H1 (cell line): ENCODE results near the gene DYNC1I1. TPM values are rescaled to one million over a fixed set of nuclear protein-coding genes. Genes with fewer than 3 reads are reported as not detected.

ENCODE experiments used
- CTCF ChIA-PET: fragments of 300-600 bp; sonication (Branson Sonifier 250); formaldehyde crosslinking; loops from one replicate; lab custom pipeline; 2021; ENCODE audit not compliant: partially characterized antibody; lab: Charles Lee
- POLR2A ChIA-PET: fragments of 300-600 bp; sonication (Branson Sonifier 250); formaldehyde crosslinking; loops from one replicate; lab custom pipeline; 2021; ENCODE audit warnings: inconsistent platforms; ENCODE audit not compliant: partially characterized antibody; lab: Charles Lee
- DNase-seq, 2 experiments: peaks; one replicate each; pipeline versions ENCODE4 v3.0.0 to v3.0.0-alpha.2; 2010 to 2022; ENCODE audit warnings: low spot score in 2 of 2, low read depth in 1 of 2, mixed read lengths in 1 of 2
- FAIRE-seq: peaks from 2 replicates; lab custom pipeline; 2011; peaks lifted over from hg19 to GRCh38; lab: Jason Lieb, UNC
- H2AFZ ChIP-seq: 2 replicates; pipeline ENCODE4 v1.8.1; 2012; ENCODE audit warnings: low read length, inconsistent platforms
- H2AK5ac ChIP-seq: 2 replicates; pipeline ENCODE4 v1.6.1; 2013; ENCODE audit warnings: low read depth, low read length
- H2BK120ac ChIP-seq: replicated peaks from 2 replicates; pipeline ENCODE3; 2013; ENCODE audit warnings: low read depth, low read length, inconsistent platforms
- H2BK12ac ChIP-seq: 2 replicates; pipeline ENCODE4 v1.6.1; 2013; ENCODE audit warnings: low read depth, low read length
- H2BK15ac ChIP-seq: 2 replicates; pipeline ENCODE4 v1.6.1; 2013; ENCODE audit warnings: low read length
- H2BK20ac ChIP-seq: 2 replicates; pipeline ENCODE4 v1.6.1; 2013; ENCODE audit warnings: low read length
- H2BK5ac ChIP-seq: 2 replicates; pipeline ENCODE4 v1.6.1; 2013; ENCODE audit warnings: low read depth, low read length
- H3K14ac ChIP-seq: 2 replicates; pipeline ENCODE4 v1.6.1; 2013; ENCODE audit warnings: inconsistent platforms; ENCODE audit not compliant: insufficient read length
- H3K18ac ChIP-seq: 2 replicates; pipeline ENCODE4 v1.6.1; 2013; ENCODE audit warnings: low read length; ENCODE audit errors: extremely low read depth
- H3K23ac ChIP-seq: 2 replicates; pipeline ENCODE4 v1.6.1; 2013; ENCODE audit warnings: inconsistent platforms; ENCODE audit not compliant: insufficient read length
- H3K23me2 ChIP-seq: 2 replicates; pipeline ENCODE4 v1.6.1; 2013; ENCODE audit warnings: low read depth, low read length
- H3K27ac ChIP-seq: 2 replicates; pipeline ENCODE4 v1.6.1; 2011; ENCODE audit warnings: low read depth, low read length, inconsistent platforms
- H3K27me3 ChIP-seq, 4 experiments: replicated peaks in 1 of 4; 1 replicate in 1 of 4; 2 replicates in 3 of 4; pipeline versions ENCODE4 v1.6.1 to v1.8.1; 2011 to 2013; ENCODE audit warnings: low read length in 3 of 4, mild to moderate bottlenecking in 3 of 4, inconsistent platforms in 2 of 4, mixed read lengths in 2 of 4, moderate library complexity in 1 of 4; ENCODE audit not compliant: control insufficient read depth in 3 of 4, insufficient read depth in 3 of 4; ENCODE audit errors: extremely low read depth in 1 of 4
- H3K36me3 ChIP-seq, 4 experiments: 2 replicates each; pipeline versions ENCODE4 v1.6.1 to v1.8.1; 2011 to 2013; ENCODE audit warnings: mild to moderate bottlenecking in 4 of 4, low read length in 3 of 4, moderate library complexity in 2 of 4, control low read depth in 1 of 4, inconsistent platforms in 1 of 4; ENCODE audit not compliant: insufficient read depth in 4 of 4, control insufficient read depth in 2 of 4
- H3K4ac ChIP-seq: replicated peaks from 2 replicates; pipeline ENCODE3; 2013; ENCODE audit warnings: low read length, low read depth, mixed read lengths, inconsistent platforms; ENCODE audit not compliant: insufficient read length
- H3K4me1 ChIP-seq, 4 experiments: replicated peaks in 1 of 4; 1 replicate in 1 of 4; 2 replicates in 3 of 4; pipeline versions ENCODE4 v1.6.1 to v1.8.1; 2011 to 2013; ENCODE audit warnings: low read length in 3 of 4, inconsistent platforms in 2 of 4, mixed read lengths in 1 of 4; ENCODE audit not compliant: insufficient read depth in 4 of 4, control insufficient read depth in 3 of 4
- H3K4me2 ChIP-seq, 2 experiments: 2 replicates each; pipeline versions ENCODE4 v1.6.1 to v1.8.1; 2011 to 2013; ENCODE audit warnings: low read depth in 2 of 2, low read length in 2 of 2, control low read depth in 1 of 2, inconsistent platforms in 1 of 2, mild to moderate bottlenecking in 1 of 2; ENCODE audit not compliant: insufficient read depth in 1 of 2
- H3K4me3 ChIP-seq, 4 experiments: fragments of 200-600, 300-600 bp in 1 of 4; sonication (generic), shearing (Covaris generic), sonication (Bioruptor Twin) in 1 of 4; 2 replicates each; pipeline versions ENCODE4 v1.5.1 to v1.8.1; 2011 to 2016; ENCODE audit warnings: low read length in 4 of 4, low read depth in 3 of 4, control low read depth in 2 of 4, inconsistent platforms in 2 of 4, mild to moderate bottlenecking in 2 of 4, mixed read lengths in 1 of 4, moderate library complexity in 1 of 4; ENCODE audit not compliant: insufficient read depth in 2 of 4; ENCODE audit errors: extremely low read depth in 1 of 4
- H3K56ac ChIP-seq: replicated peaks from 2 replicates; pipeline ENCODE3; 2013; ENCODE audit warnings: low read depth, mild to moderate bottlenecking, mixed read lengths, low read length, inconsistent platforms; ENCODE audit not compliant: insufficient read length
- H3K79me1 ChIP-seq: 2 replicates; pipeline ENCODE4 v1.6.1; 2013; ENCODE audit warnings: low read depth, low read length, control low read depth
- H3K79me2 ChIP-seq, 2 experiments: 2 replicates each; pipeline versions ENCODE4 v1.6.1 to v1.8.1; 2012 to 2013; ENCODE audit warnings: low read length in 2 of 2, mild to moderate bottlenecking in 2 of 2, inconsistent platforms in 1 of 2; ENCODE audit not compliant: insufficient read depth in 2 of 2, control insufficient read depth in 1 of 2
- H3K9ac ChIP-seq, 4 experiments: replicated peaks in 1 of 4; 1 replicate in 1 of 4; 2 replicates in 3 of 4; pipeline versions ENCODE4 v1.6.1 to v1.8.1; 2011 to 2013; ENCODE audit warnings: low read depth in 3 of 4, low read length in 3 of 4, control low read depth in 2 of 4, mild to moderate bottlenecking in 2 of 4, moderate library complexity in 2 of 4, inconsistent platforms in 1 of 4; ENCODE audit errors: extremely low read depth in 1 of 4
- H3K9me3 ChIP-seq, 2 experiments: 2 replicates each; pipeline versions ENCODE4 v1.6.1 to v1.8.1; 2012 to 2013; ENCODE audit warnings: mild to moderate bottlenecking in 2 of 2, moderate library complexity in 2 of 2, control low read depth in 1 of 2, inconsistent platforms in 1 of 2, low read depth in 1 of 2, low read length in 1 of 2, mixed read lengths in 1 of 2; ENCODE audit not compliant: insufficient read depth in 2 of 2
- H4K20me1 ChIP-seq, 2 experiments: replicated peaks in 1 of 2; 2 replicates each; pipeline versions ENCODE3 to v1.8.1; 2011 to 2013; ENCODE audit warnings: inconsistent platforms in 2 of 2, low read length in 2 of 2, mild to moderate bottlenecking in 1 of 2; ENCODE audit not compliant: insufficient read depth in 2 of 2, control insufficient read depth in 1 of 2
- H4K5ac ChIP-seq: 2 replicates; pipeline ENCODE4 v1.6.1; 2013; ENCODE audit warnings: low read length, low read depth, mixed read lengths, inconsistent platforms; ENCODE audit not compliant: insufficient read length
- H4K8ac ChIP-seq: 2 replicates; pipeline ENCODE4 v1.8.0; 2013; ENCODE audit warnings: mild to moderate bottlenecking, moderate library complexity, low read length, inconsistent platforms; ENCODE audit not compliant: insufficient read depth; ENCODE audit errors: extremely low read depth
- H4K91ac ChIP-seq: replicated peaks from 2 replicates; pipeline ENCODE3; 2013; ENCODE audit warnings: low read length, mixed read lengths, inconsistent platforms; ENCODE audit not compliant: insufficient read length
- CHD2 ChIP-seq: IDR thresholded peaks from 2 replicates; pipeline ENCODE4 v1.6.1; 2012; ENCODE audit warnings: low read length, improper control_type of control experiment
- CTBP2 ChIP-seq: IDR thresholded peaks from 2 replicates; pipeline ENCODE4 v1.7.0; 2011; ENCODE audit warnings: borderline replicate concordance, mild to moderate bottlenecking, moderate library complexity, mixed read lengths, low read length; ENCODE audit not compliant: insufficient read depth, insufficient read length
- EGR1 ChIP-seq: IDR thresholded peaks from 2 replicates; pipeline ENCODE4 v1.6.1; 2011; ENCODE audit warnings: low read depth, low read length, borderline replicate concordance
- GTF2F1 ChIP-seq: IDR thresholded peaks from 2 replicates; pipeline ENCODE4 v1.6.1; 2012; ENCODE audit warnings: low read depth, low read length, improper control_type of control experiment, borderline replicate concordance
- JUN ChIP-seq: IDR thresholded peaks from 2 replicates; pipeline ENCODE4 v1.6.1; 2011; ENCODE audit warnings: low read depth, mild to moderate bottlenecking, improper control_type of control experiment, low read length
- KDM1A ChIP-seq: fragments of 200-600, 300-600 bp; sonication (generic); IDR thresholded peaks from 2 replicates; pipeline ENCODE4 v1.7.1; 2016; ENCODE audit warnings: mild to moderate bottlenecking, low read length, borderline replicate concordance
- NRF1 ChIP-seq: IDR thresholded peaks from 2 replicates; pipeline ENCODE4 v1.6.1; 2011; ENCODE audit warnings: mild to moderate bottlenecking, low read depth, low read length, improper control_type of control experiment
- SP2 ChIP-seq: IDR thresholded peaks from 2 replicates; pipeline ENCODE4 v1.6.1; 2012; ENCODE audit warnings: mild to moderate bottlenecking, low read length, inconsistent platforms
- SRF ChIP-seq: IDR thresholded peaks from 2 replicates; pipeline ENCODE4 v1.6.1; 2011; ENCODE audit warnings: mild to moderate bottlenecking, low read depth, low read length, moderate library complexity
- SUZ12 ChIP-seq: fragments of 200-600 bp; sonication (generic); IDR thresholded peaks from 2 replicates; pipeline ENCODE4 v1.6.1; 2012; ENCODE audit warnings: mild to moderate bottlenecking, inconsistent platforms, low read length, moderate library complexity, mixed read lengths
- TBP ChIP-seq: IDR thresholded peaks from 2 replicates; pipeline ENCODE4 v1.6.1; 2011; ENCODE audit warnings: low read depth, low read length, improper control_type of control experiment
- TCF12 ChIP-seq: IDR thresholded peaks from 2 replicates; pipeline ENCODE4 v1.6.1; 2011; ENCODE audit warnings: low read depth, mild to moderate bottlenecking, low read length
- YY1 ChIP-seq: IDR thresholded peaks from 2 replicates; pipeline ENCODE4 v1.6.1; 2011; ENCODE audit warnings: low read depth, mild to moderate bottlenecking, low read length
- WGBS, 2 experiments: shearing (Covaris generic) in 1 of 2; methylation state at CpG; one replicate each; pipeline versions ENCODE4 v1.1.6 to v1.1.7; 2013 to 2015; ENCODE audit warnings: low lambda C conversion rate in 2 of 2, mixed read lengths in 2 of 2, inconsistent platforms in 1 of 2, low coverage in 1 of 2, missing lambda C conversion rate in 1 of 2; ENCODE audit not compliant: insufficient replicate concordance in 2 of 2, insufficient coverage in 1 of 2, insufficient read length in 1 of 2; ENCODE audit errors: extremely low coverage in 1 of 2, missing lambda C conversion rate in 1 of 2; 5-methylcytosine and 5-hydroxymethylcytosine counted together
- polyA plus RNA-seq, 7 experiments: library from polyadenylated mRNA; depleted of rRNA in 3 of 7; stranded (reverse) in 5 of 7; unstranded in 2 of 7; fragments of >200 nt in 5 of 7; fragments of 200-250 nt in 2 of 7; gene quantifications; 1 replicate in 5 of 7; 2 replicates in 1 of 7; 4 replicates in 1 of 7; pipeline versions ENCODE4 v1.2.1 to v1.2.3, GENCODE V29; 2011 to 2013; ENCODE audit warnings: missing spikeins in 2 of 7, mixed read lengths in 2 of 7
- total RNA-seq: library from RNA; stranded (reverse); fragmentation: NEBNext Ultra II Directional; extraction: Animal tissue kit (Norgen Biotek cat#: 25700); gene quantifications from 2 replicates; pipeline ENCODE4 v1.2.1, GENCODE V29; 2021
- TF ChIP-seq, protein P1 (sequence below): IDR thresholded peaks from 2 replicates; pipeline ENCODE4 v1.6.1; 2012; ENCODE audit warnings: low read length, inconsistent platforms

DYNC1I1 gene
- total and polyA plus RNA-seq, 2 of the 8 experiments (the other 6 are each of a cell fraction or from before 2014, with no cell fraction given): 0.45 to 0.58 TPM

DNA sequence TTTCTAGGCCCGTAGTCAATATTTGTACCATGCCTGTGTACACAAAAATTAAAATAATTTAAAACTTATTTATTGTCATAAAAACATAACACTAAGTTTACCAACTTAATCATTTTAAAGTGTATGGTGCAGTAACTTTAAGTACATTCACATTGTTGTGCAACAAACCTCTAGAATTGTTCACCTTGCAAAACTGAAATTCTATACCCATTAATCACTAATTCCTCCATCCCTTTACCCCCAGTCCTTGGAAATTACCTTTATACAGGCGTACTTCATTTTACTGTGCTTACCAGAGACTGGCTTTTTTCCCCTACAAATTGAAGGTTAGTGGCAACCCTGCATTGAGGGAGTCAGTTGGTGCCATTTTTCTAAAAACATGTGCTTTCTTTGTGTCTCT is 6.3 kb upstream of the DYNC1I1 start:
- no peak overlapping the region for H3K4me3 ChIP-seq
- FAIRE-seq (no peak), DNase-seq (no peak)
- no peaks in the 10 kb centered on the region for H3K9me3 ChIP-seq
- ChIA-PET CTCF (interaction anchor here (1.9 kb wide), 1 partner anchor 29 kb away, joined by 6 read pairs; no protein-coding TSS in a partner anchor), POLR2A (no interaction called here)
- 0 out of 7 replicates have a peak, but pooled peaks cover 0 to 2% (median 0%) of the 10 kb centered on the region in 4 experiments for H3K27me3 ChIP-seq
- H4K8ac ChIP-seq: no peak overlapping the region
- H3K36me3 ChIP-seq: no peaks in the 10 kb centered on the region
- H3K9ac ChIP-seq: no peak overlapping the region
- H3K56ac ChIP-seq: no peak overlapping the region
- H2BK5ac ChIP-seq: no peak overlapping the region
- H3K79me2 ChIP-seq: no peaks in the 10 kb centered on the region
- no peak overlapping the region for H2BK120ac ChIP-seq
- no peak overlapping the region for H3K4ac ChIP-seq
- no peak overlapping the region for H2BK20ac ChIP-seq
- no peak overlapping the region for H3K18ac ChIP-seq
- no peaks in the 10 kb centered on the region for H3K4me1 ChIP-seq
- no peak overlapping the region for H4K5ac ChIP-seq
- no peaks in the 10 kb centered on the region for H4K20me1 ChIP-seq
- H2BK12ac ChIP-seq: no peak overlapping the region
- 90% methylated on average over 2 of the region's 2 CpGs; no CpG with 5 or more reads in 1 of the 2 experiments for WGBS, 2 experiments
- H2AK5ac ChIP-seq: no peak overlapping the region
- no peak overlapping the region for H2BK15ac ChIP-seq
- no peak overlapping the region for H2AFZ ChIP-seq
- H3K79me1 ChIP-seq: no peaks in the 10 kb centered on the region
- no peak overlapping the region for H4K91ac ChIP-seq
- no peak overlapping the region for H3K4me2 ChIP-seq
- no peak overlapping the region for H3K27ac ChIP-seq
- no peak overlapping the region for H3K14ac ChIP-seq
- no peaks in the 10 kb centered on the region; the same call in 1 of the 2 replicates for H3K23me2 ChIP-seq
- no peak overlapping the region for H3K23ac ChIP-seq
- TF ChIP-seq, protein P1, sequence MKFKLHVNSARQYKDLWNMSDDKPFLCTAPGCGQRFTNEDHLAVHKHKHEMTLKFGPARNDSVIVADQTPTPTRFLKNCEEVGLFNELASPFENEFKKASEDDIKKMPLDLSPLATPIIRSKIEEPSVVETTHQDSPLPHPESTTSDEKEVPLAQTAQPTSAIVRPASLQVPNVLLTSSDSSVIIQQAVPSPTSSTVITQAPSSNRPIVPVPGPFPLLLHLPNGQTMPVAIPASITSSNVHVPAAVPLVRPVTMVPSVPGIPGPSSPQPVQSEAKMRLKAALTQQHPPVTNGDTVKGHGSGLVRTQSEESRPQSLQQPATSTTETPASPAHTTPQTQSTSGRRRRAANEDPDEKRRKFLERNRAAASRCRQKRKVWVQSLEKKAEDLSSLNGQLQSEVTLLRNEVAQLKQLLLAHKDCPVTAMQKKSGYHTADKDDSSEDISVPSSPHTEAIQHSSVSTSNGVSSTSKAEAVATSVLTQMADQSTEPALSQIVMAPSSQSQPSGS: no peak
- TF ChIP-seq GTF2F1 (no peak), EGR1 (no peak), CTBP2 (no peak), JUN (no peak), SRF (no peak), SP2 (no peak), NRF1 (no peak), CHD2 (no peak), SUZ12 (no peak), TCF12 (no peak), KDM1A (no peak), YY1 (no peak), TBP (no peak)
